ENCODE results near the gene RCOR1. TPM values are rescaled to one million over a fixed set of nuclear protein-coding genes. Genes with fewer than 3 reads are reported as not detected.

RCOR1 gene
- total and polyA plus RNA-seq, 2 of the 8 experiments (the other 6 are each of a cell fraction or from before 2014, with no cell fraction given), result 12.3 to 26.3 TPM

- H3K4me3 ChIP-seq (ENCODE audit: extremely low read depth in 1 of 4, insufficient read depth in 2 of 4, low read depth in 3 of 4, low read length in 4 of 4), result no peak overlapping the region
- no peaks in the 10 kb centered on the region for H3K9me3 ChIP-seq (ENCODE audit: insufficient read depth in 2 of 2, low read depth in 1 of 2, low read length in 1 of 2)
- H3K23ac ChIP-seq (ENCODE audit: insufficient read length), result no peak overlapping the region
- H3K23me2 ChIP-seq (ENCODE audit: low read depth, low read length), result no peaks in the 10 kb centered on the region
- no peak overlapping the region for H2BK12ac ChIP-seq (ENCODE audit: low read depth, low read length)
- H3K14ac ChIP-seq (ENCODE audit: insufficient read length), result no peak overlapping the region
- no peak overlapping the region for H4K8ac ChIP-seq (ENCODE audit: extremely low read depth, insufficient read depth, low read length)
- POLR2A ChIA-PET (ENCODE audit: partially characterized antibody), result interaction anchor here (0.6 kb wide), 1 partner anchor 49 kb away, joined by 3 read pairs; no protein-coding TSS in a partner anchor
- no peak overlapping the region for H3K4me2 ChIP-seq (ENCODE audit: insufficient read depth in 1 of 2, low read depth in 2 of 2, low read length in 2 of 2)
- no peak overlapping the region for H3K27ac ChIP-seq (ENCODE audit: low read depth, low read length)
- CTCF ChIA-PET (ENCODE audit: partially characterized antibody), result interaction anchor here (1.0 to 4.0 kb wide), 4 partner anchors 11 to 131 kb away, joined by 4 to 18 read pairs (median 6); no protein-coding TSS in a partner anchor
- no peak overlapping the region for H2AK5ac ChIP-seq (ENCODE audit: low read depth, low read length)
- no peak overlapping the region for H4K91ac ChIP-seq (replicated peaks; ENCODE audit: insufficient read length, low read length)
- peaks cover 10% of the 10 kb centered on the region for H3K79me1 ChIP-seq (ENCODE audit: low read depth, low read length)
- H3K9ac ChIP-seq (replicated peaks in 1 of 4; ENCODE audit: extremely low read depth in 1 of 4, low read depth in 3 of 4, low read length in 3 of 4), result no peak overlapping the region
- H2AFZ ChIP-seq (ENCODE audit: low read length), result no peak overlapping the region
- H3K4me1 ChIP-seq (replicated peaks in 1 of 4; ENCODE audit: control insufficient read depth in 3 of 4, insufficient read depth in 4 of 4, low read length in 3 of 4), result peaks cover 0 to 12% (median 5%) of the 10 kb centered on the region in 4 experiments; a peak in 4 of 7 replicates
- H3K56ac ChIP-seq (replicated peaks; ENCODE audit: insufficient read length, low read depth, low read length), result no peak overlapping the region
- no peak overlapping the region for H2BK120ac ChIP-seq (replicated peaks; ENCODE audit: low read depth, low read length)
- H3K79me2 ChIP-seq (ENCODE audit: control insufficient read depth in 1 of 2, insufficient read depth in 2 of 2, low read length in 2 of 2), result peaks cover 12 to 93% of the 10 kb centered on the region in 2 experiments; a peak in 3 of 4 replicates
- no peak overlapping the region for H3K4ac ChIP-seq (replicated peaks; ENCODE audit: insufficient read length, low read depth, low read length)
- H3K27me3 ChIP-seq (replicated peaks in 1 of 4; ENCODE audit: control insufficient read depth in 3 of 4, extremely low read depth in 1 of 4, insufficient read depth in 3 of 4, low read length in 3 of 4), result no peaks in the 10 kb centered on the region
- H2BK5ac ChIP-seq (ENCODE audit: low read depth, low read length), result no peak overlapping the region
- FAIRE-seq (no peak), DNase-seq (ENCODE audit: low read depth in 1 of 2, low spot score in 2 of 2) (no peak)
- peaks cover 9 to 16% of the 10 kb centered on the region in 2 experiments for H4K20me1 ChIP-seq (replicated peaks in 1 of 2; ENCODE audit: control insufficient read depth in 1 of 2, insufficient read depth in 2 of 2, low read length in 2 of 2)
- no peak overlapping the region for H2BK15ac ChIP-seq (ENCODE audit: low read length)
- WGBS, 2 experiments (ENCODE audit: extremely low coverage in 1 of 2, insufficient coverage in 1 of 2, insufficient read length in 1 of 2, insufficient replicate concordance in 2 of 2, low coverage in 1 of 2, low lambda C conversion rate in 2 of 2, missing lambda C conversion rate in 1 of 2), result 84% methylated on average over 3 of the region's 3 CpGs; no CpG with 5 or more reads in 1 of the 2 experiments
- H3K36me3 ChIP-seq (ENCODE audit: control insufficient read depth in 2 of 4, insufficient read depth in 4 of 4, low read length in 3 of 4), result no peaks in the 10 kb centered on the region
- no peak overlapping the region for H4K5ac ChIP-seq (ENCODE audit: insufficient read length, low read depth, low read length)
- no peak overlapping the region for H2BK20ac ChIP-seq (ENCODE audit: low read length)
- no peak overlapping the region for H3K18ac ChIP-seq (ENCODE audit: extremely low read depth, low read length)
- no peak for TF ChIP-seq RXRA (IDR thresholded peaks at IDR 0.05; ENCODE audit: insufficient read depth, low read depth, low read length)
- TF ChIP-seq POU5F1 (IDR thresholded peaks at IDR 0.05; ENCODE audit: low read depth, low read length), result no peak
- no peak for TF ChIP-seq POLR2AphosphoS5 (IDR thresholded peaks at IDR 0.05; ENCODE audit: low read depth, low read length)
- no peak for TF ChIP-seq TBP (IDR thresholded peaks at IDR 0.05; ENCODE audit: low read depth, low read length)
- TF ChIP-seq ZNF274 (IDR thresholded peaks at IDR 0.05; ENCODE audit: borderline replicate concordance, extremely low read depth, low read length), result no peak
- TF ChIP-seq CHD2 (IDR thresholded peaks at IDR 0.05; ENCODE audit: low read length), result no peak
- TF ChIP-seq JUN (IDR thresholded peaks at IDR 0.05; ENCODE audit: low read depth, low read length), result no peak
- no peak for TF ChIP-seq RFX5 (IDR thresholded peaks at IDR 0.05; ENCODE audit: borderline replicate concordance, low read depth, low read length)
- no peak for TF ChIP-seq HDAC2 (IDR thresholded peaks at IDR 0.05; ENCODE audit: borderline replicate concordance in 1 of 2, low read depth in 2 of 2, low read length in 2 of 2)
- TF ChIP-seq, protein P1, sequence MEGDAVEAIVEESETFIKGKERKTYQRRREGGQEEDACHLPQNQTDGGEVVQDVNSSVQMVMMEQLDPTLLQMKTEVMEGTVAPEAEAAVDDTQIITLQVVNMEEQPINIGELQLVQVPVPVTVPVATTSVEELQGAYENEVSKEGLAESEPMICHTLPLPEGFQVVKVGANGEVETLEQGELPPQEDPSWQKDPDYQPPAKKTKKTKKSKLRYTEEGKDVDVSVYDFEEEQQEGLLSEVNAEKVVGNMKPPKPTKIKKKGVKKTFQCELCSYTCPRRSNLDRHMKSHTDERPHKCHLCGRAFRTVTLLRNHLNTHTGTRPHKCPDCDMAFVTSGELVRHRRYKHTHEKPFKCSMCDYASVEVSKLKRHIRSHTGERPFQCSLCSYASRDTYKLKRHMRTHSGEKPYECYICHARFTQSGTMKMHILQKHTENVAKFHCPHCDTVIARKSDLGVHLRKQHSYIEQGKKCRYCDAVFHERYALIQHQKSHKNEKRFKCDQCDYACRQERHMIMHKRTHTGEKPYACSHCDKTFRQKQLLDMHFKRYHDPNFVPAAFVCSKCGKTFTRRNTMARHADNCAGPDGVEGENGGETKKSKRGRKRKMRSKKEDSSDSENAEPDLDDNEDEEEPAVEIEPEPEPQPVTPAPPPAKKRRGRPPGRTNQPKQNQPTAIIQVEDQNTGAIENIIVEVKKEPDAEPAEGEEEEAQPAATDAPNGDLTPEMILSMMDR (IDR thresholded peaks at IDR 0.05; ENCODE audit: control extremely low read depth in 1 of 3, insufficient read depth in 1 of 3, low read depth in 1 of 3, low read length in 3 of 3), result no peak
Observed at GRCh38 chr14:102644523-102644922, 52.1 kb downstream of the RCOR1 start.
